ENCODE measurements around the gene CDH4.

Gene CDH4

DNA sequence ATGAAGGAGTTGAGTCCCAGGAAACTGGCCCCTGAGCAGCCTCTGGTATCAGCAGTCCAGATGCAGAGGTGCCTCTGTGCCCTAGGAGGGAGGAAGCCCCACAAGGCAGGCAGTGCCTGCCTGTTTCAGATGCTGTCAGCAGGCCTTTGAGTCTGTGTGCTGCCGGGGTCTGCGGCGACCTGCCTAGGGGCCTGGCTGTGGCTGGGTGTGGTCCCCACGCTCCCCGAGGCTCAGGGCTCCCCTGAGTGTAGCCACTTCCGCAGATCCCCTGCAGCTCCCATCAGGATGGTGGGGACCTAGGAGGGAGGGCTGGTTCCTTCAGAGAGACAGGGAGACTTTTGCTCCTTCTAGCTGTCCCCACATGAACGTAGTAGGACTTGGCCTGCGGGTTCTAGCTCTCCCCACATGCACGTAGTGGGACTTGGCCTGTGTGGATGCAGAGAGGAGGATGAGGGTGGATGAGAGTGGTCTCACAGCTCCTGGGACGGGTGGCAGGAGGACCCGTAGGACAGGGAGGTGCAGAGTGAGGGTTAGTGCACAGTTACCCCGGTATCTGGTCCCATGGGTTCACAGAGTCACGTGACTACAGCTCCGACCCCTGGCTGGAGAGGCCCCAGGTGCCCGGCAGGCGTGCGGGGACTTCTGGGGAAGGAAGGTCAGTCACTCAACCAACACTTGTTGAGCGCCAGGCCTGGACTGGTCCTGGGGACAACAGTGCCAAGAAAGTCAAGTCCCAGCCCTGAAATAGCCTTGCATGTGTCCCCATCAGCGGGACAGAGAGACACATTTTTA lies 41.0 kb downstream of the CDH4 start:
- H3K9me3 ChIP-seq (ENCODE audit: control insufficient read depth, insufficient read depth, low read depth, low read length): peaks cover 5% of the 10 kb centered on the region; the same call in 1 of the 2 replicates
- no peaks in the 10 kb centered on the region for H3K36me3 ChIP-seq (ENCODE audit: control insufficient read depth, insufficient read depth, low read length)
- H3K4me1 ChIP-seq (ENCODE audit: control insufficient read depth, insufficient read depth, low read length): no peaks in the 10 kb centered on the region
- H3K4me3 ChIP-seq (ENCODE audit: low read depth, low read length): no peak overlapping the region
- no peak overlapping the region for H3K9ac ChIP-seq (ENCODE audit: low read length)
- no peak overlapping the region for H3K27ac ChIP-seq (ENCODE audit: low read depth, low read length)
- H3K27me3 ChIP-seq (ENCODE audit: control insufficient read depth, insufficient read depth, low read length): no peaks in the 10 kb centered on the region; the same call in 1 of the 2 replicates

DNA sequence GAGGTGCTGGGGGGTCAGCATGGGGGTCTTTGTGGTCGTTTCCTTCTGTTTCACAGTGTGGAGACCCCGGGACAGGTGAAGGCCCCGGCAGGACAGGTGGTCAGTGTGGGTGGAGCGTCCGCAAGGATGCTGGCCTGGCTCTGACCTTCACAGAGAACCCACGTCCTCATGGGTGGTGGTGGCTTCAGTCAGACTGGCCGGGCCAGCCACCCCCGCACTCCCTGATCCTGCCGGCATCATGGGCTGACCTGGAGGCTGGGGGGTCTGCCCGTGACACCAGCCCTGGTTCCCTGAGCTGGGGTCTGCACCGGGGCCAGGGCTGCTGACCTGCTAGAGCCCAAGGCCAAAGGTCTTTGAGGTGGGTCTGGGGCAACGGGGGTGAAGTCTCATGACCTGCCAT lies 41.9 kb downstream of the CDH4 start:
- H3K9ac ChIP-seq (ENCODE audit: low read length): no peak overlapping the region
- no peak overlapping the region for H3K27ac ChIP-seq (ENCODE audit: low read depth, low read length)
- H3K4me1 ChIP-seq (ENCODE audit: control insufficient read depth, insufficient read depth, low read length): no peaks in the 10 kb centered on the region
- peaks cover 5% of the 10 kb centered on the region; the same call in 1 of the 2 replicates for H3K9me3 ChIP-seq (ENCODE audit: control insufficient read depth, insufficient read depth, low read depth, low read length)
- H3K27me3 ChIP-seq (ENCODE audit: control insufficient read depth, insufficient read depth, low read length): no peaks in the 10 kb centered on the region; the same call in 1 of the 2 replicates
- no peaks in the 10 kb centered on the region for H3K36me3 ChIP-seq (ENCODE audit: control insufficient read depth, insufficient read depth, low read length)
- H3K4me3 ChIP-seq (ENCODE audit: low read depth, low read length): no peak overlapping the region

DNA sequence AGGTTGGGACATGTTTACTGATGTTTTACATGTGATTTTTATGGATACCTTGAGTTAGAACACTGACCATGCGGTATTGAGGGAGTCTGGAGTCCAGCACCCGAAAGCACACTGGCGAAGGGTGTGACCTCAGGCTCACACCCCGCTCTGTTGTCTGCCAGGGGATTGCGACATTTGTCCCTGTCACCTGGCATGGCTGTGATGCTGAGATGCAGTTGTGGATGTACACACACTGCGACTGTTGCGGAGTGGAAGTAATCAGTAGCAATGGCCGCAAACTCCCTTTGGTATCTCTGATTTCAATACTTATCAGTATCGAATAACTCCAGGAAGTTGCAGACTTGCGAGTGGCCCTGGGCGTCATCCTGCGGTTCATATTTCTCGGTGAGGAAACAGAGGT lies 43.2 kb downstream of the CDH4 start:
- H3K4me3 ChIP-seq (ENCODE audit: low read depth, low read length): no peak overlapping the region
- no peaks in the 10 kb centered on the region for H3K4me1 ChIP-seq (ENCODE audit: control insufficient read depth, insufficient read depth, low read length)
- no peaks in the 10 kb centered on the region for H3K36me3 ChIP-seq (ENCODE audit: control insufficient read depth, insufficient read depth, low read length)
- H3K9me3 ChIP-seq (ENCODE audit: control insufficient read depth, insufficient read depth, low read depth, low read length): peaks cover 2% of the 10 kb centered on the region; the same call in 1 of the 2 replicates
- no peak overlapping the region for H3K9ac ChIP-seq (ENCODE audit: low read length)
- no peak overlapping the region for H3K27ac ChIP-seq (ENCODE audit: low read depth, low read length)
- no peaks in the 10 kb centered on the region; the same call in 1 of the 2 replicates for H3K27me3 ChIP-seq (ENCODE audit: control insufficient read depth, insufficient read depth, low read length)

GRCh38 chr20:61295682-61296628 lies 43.9 kb downstream of the CDH4 start:
- Histone ChIP-seq H3K9ac (ENCODE audit: low read length) (no peak overlapping the region), H3K27ac (ENCODE audit: low read depth, low read length) (no peak overlapping the region), H3K4me3 (ENCODE audit: low read depth, low read length) (no peak overlapping the region), H3K4me1 (ENCODE audit: control insufficient read depth, insufficient read depth, low read length) (no peaks in the 10 kb centered on the region), H3K36me3 (ENCODE audit: control insufficient read depth, insufficient read depth, low read length) (no peaks in the 10 kb centered on the region), H3K9me3 (ENCODE audit: control insufficient read depth, insufficient read depth, low read depth, low read length) (no peaks in the 10 kb centered on the region), H3K27me3 (ENCODE audit: control insufficient read depth, insufficient read depth, low read length) (no peaks in the 10 kb centered on the region; the same call in 1 of the 2 replicates)

GRCh38 chr20:61296629-61297019 lies 44.6 kb downstream of the CDH4 start:
- peaks cover under 1% of the 10 kb centered on the region; the same call in 1 of the 2 replicates for H3K4me1 ChIP-seq (ENCODE audit: control insufficient read depth, insufficient read depth, low read length)
- H3K27me3 ChIP-seq (ENCODE audit: control insufficient read depth, insufficient read depth, low read length): no peaks in the 10 kb centered on the region; the same call in 1 of the 2 replicates
- H3K9ac ChIP-seq (ENCODE audit: low read length): no peak overlapping the region
- no peak overlapping the region for H3K27ac ChIP-seq (ENCODE audit: low read depth, low read length)
- H3K36me3 ChIP-seq (ENCODE audit: control insufficient read depth, insufficient read depth, low read length): no peaks in the 10 kb centered on the region
- H3K4me3 ChIP-seq (ENCODE audit: low read depth, low read length): no peak overlapping the region
- H3K9me3 ChIP-seq (ENCODE audit: control insufficient read depth, insufficient read depth, low read depth, low read length): no peaks in the 10 kb centered on the region

GRCh38 chr20:61297491-61297890 lies 45.4 kb downstream of the CDH4 start:
- H3K9ac ChIP-seq (ENCODE audit: low read length): no peak overlapping the region
- peaks cover 8% of the 10 kb centered on the region for H3K4me1 ChIP-seq (ENCODE audit: control insufficient read depth, insufficient read depth, low read length)
- H3K4me3 ChIP-seq (ENCODE audit: low read depth, low read length): no peak overlapping the region
- no peak overlapping the region for H3K27ac ChIP-seq (ENCODE audit: low read depth, low read length)
- no peaks in the 10 kb centered on the region for H3K9me3 ChIP-seq (ENCODE audit: control insufficient read depth, insufficient read depth, low read depth, low read length)
- H3K36me3 ChIP-seq (ENCODE audit: control insufficient read depth, insufficient read depth, low read length): no peaks in the 10 kb centered on the region
- H3K27me3 ChIP-seq (ENCODE audit: control insufficient read depth, insufficient read depth, low read length): no peaks in the 10 kb centered on the region; the same call in 1 of the 2 replicates

DNA sequence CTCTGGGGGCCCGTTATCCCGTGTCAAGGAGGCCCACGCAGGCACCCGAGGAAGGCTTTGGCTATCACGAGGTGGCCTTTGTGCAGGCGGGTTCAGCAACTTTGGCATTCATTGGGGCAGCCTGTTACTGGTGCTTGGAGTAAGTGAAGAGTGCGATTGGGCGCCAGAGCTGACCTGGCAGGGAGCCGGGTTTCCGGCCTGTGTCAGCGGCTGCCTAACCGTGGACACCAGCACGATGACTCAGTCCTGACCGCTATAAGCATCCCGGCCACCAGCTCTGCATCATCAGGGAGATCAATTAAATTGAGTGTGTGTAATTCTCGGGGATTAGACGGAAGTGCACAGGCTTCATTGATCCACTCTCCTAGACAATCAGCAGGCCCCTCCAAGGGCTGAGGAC lies 45.9 kb downstream of the CDH4 start:
- Histone ChIP-seq H3K4me1 (ENCODE audit: control insufficient read depth, insufficient read depth, low read length) (peaks cover 8% of the 10 kb centered on the region), H3K9me3 (ENCODE audit: control insufficient read depth, insufficient read depth, low read depth, low read length) (no peaks in the 10 kb centered on the region), H3K27me3 (ENCODE audit: control insufficient read depth, insufficient read depth, low read length) (no peaks in the 10 kb centered on the region; the same call in 1 of the 2 replicates), H3K27ac (ENCODE audit: low read depth, low read length) (no peak overlapping the region), H3K4me3 (ENCODE audit: low read depth, low read length) (no peak overlapping the region), H3K36me3 (ENCODE audit: control insufficient read depth, insufficient read depth, low read length) (no peaks in the 10 kb centered on the region), H3K9ac (ENCODE audit: low read length) (no peak overlapping the region)

DNA sequence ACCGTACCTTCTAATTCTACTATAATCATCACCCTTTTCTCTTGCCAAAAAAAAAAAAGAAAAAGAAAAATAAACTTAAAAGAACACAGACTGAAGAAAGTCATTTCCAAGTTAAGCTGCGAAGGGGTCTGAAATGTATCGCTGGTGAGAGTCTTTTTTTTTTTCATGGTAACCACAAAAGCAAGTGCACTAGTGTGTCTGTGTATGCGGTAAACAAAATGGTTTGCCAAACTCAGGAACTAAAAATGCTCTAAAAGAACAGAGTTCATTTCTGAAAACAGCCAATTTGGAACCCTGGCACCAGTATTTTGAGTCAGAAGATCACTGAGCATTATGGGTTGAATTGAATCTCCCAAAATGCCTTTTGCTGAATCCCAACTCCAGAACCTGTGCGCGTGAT lies 46.6 kb downstream of the CDH4 start:
- H3K4me3 ChIP-seq (ENCODE audit: low read depth, low read length): no peak overlapping the region
- no peak overlapping the region for H3K27ac ChIP-seq (ENCODE audit: low read depth, low read length)
- no peaks in the 10 kb centered on the region for H3K36me3 ChIP-seq (ENCODE audit: control insufficient read depth, insufficient read depth, low read length)
- no peak overlapping the region for H3K9ac ChIP-seq (ENCODE audit: low read length)
- peaks cover 8% of the 10 kb centered on the region for H3K4me1 ChIP-seq (ENCODE audit: control insufficient read depth, insufficient read depth, low read length)
- peaks cover 2% of the 10 kb centered on the region; the same call in 1 of the 2 replicates for H3K27me3 ChIP-seq (ENCODE audit: control insufficient read depth, insufficient read depth, low read length)
- no peaks in the 10 kb centered on the region for H3K9me3 ChIP-seq (ENCODE audit: control insufficient read depth, insufficient read depth, low read depth, low read length)

DNA sequence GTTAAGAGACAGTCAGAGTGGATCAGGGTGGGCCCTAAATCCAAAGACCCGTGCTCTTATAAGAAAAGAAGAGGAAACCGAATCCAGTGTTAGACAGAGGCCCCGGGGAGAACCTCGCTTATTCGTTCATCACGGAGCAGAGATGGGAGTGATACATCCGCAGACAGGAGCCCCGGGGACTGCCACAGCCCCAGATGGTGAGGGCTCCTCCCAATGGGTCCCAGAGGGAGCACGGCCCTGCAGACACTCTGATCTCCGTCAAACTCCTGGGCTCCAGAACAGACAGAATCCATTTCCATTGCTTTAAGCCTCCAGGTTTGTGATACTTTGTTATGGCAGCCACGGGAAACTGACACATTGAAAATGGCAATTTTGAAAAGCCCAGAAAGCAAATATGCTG lies 47.0 kb downstream of the CDH4 start:
- Histone ChIP-seq H3K27me3 (ENCODE audit: control insufficient read depth, insufficient read depth, low read length) (peaks cover 2% of the 10 kb centered on the region; the same call in 1 of the 2 replicates), H3K9ac (ENCODE audit: low read length) (no peak overlapping the region), H3K36me3 (ENCODE audit: control insufficient read depth, insufficient read depth, low read length) (no peaks in the 10 kb centered on the region), H3K4me3 (ENCODE audit: low read depth, low read length) (no peak overlapping the region), H3K27ac (ENCODE audit: low read depth, low read length) (no peak overlapping the region), H3K9me3 (ENCODE audit: control insufficient read depth, insufficient read depth, low read depth, low read length) (no peaks in the 10 kb centered on the region), H3K4me1 (ENCODE audit: control insufficient read depth, insufficient read depth, low read length) (peaks cover 8% of the 10 kb centered on the region)

GRCh38 chr20:61299618-61300017 lies 47.6 kb downstream of the CDH4 start:
- Histone ChIP-seq H3K27me3 (ENCODE audit: control insufficient read depth, insufficient read depth, low read length) (peaks cover 2% of the 10 kb centered on the region; the same call in 1 of the 2 replicates), H3K9me3 (ENCODE audit: control insufficient read depth, insufficient read depth, low read depth, low read length) (no peaks in the 10 kb centered on the region), H3K27ac (ENCODE audit: low read depth, low read length) (no peak overlapping the region), H3K36me3 (ENCODE audit: control insufficient read depth, insufficient read depth, low read length) (no peaks in the 10 kb centered on the region), H3K4me3 (ENCODE audit: low read depth, low read length) (no peak overlapping the region), H3K9ac (ENCODE audit: low read length) (no peak overlapping the region), H3K4me1 (ENCODE audit: control insufficient read depth, insufficient read depth, low read length) (peaks cover 8% of the 10 kb centered on the region)

DNA sequence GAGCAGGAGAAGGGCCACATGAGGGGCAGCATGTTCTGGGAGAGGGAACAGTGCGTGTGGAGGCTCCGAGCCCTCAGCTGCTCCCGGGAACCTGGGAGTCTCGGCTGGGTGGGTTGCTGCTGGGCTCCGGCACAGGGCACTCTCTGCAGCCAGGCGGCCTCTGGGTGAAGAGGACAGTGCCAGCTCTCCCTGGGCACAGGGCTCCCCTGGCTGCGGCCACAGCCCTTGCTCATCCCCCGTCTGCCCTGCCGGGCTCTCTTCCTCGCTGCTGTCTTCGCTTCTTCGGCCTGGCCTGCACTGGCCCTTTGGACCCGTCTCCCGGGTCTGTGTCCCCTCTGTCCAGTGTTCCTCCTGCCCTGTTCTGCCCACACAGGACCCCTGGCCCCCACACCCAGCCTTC lies 48.2 kb downstream of the CDH4 start:
- Histone ChIP-seq H3K9ac (ENCODE audit: low read length) (no peak overlapping the region), H3K27me3 (ENCODE audit: control insufficient read depth, insufficient read depth, low read length) (peaks cover 2% of the 10 kb centered on the region; the same call in 1 of the 2 replicates), H3K36me3 (ENCODE audit: control insufficient read depth, insufficient read depth, low read length) (no peaks in the 10 kb centered on the region), H3K9me3 (ENCODE audit: control insufficient read depth, insufficient read depth, low read depth, low read length) (no peaks in the 10 kb centered on the region), H3K4me3 (ENCODE audit: low read depth, low read length) (no peak overlapping the region), H3K4me1 (ENCODE audit: control insufficient read depth, insufficient read depth, low read length) (peaks cover 8% of the 10 kb centered on the region), H3K27ac (ENCODE audit: low read depth, low read length) (no peak overlapping the region)
